ENCODE results near the gene ADAMTS15. TPM values are rescaled to one million over a fixed set of nuclear protein-coding genes. Genes with fewer than 3 reads are reported as not detected.
A peak's percentile ranks its signal among the peaks of the same experiment; 100 is the strongest.

The ADAMTS15 gene
- total RNA-seq, 1 donor from 2014 or later, result 9.9 TPM

GRCh38 chr11:130439876-130440275 is 8.6 kb upstream of the ADAMTS15 start:
- H3K27me3 Mint-ChIP-seq (ENCODE audit: low read depth), result peaks cover under 1% of the 10 kb centered on the region
- no peak for TF ChIP-seq CTCF (IDR thresholded peaks at IDR 0.05; ENCODE audit: unreplicated experiment)
- H3K36me3 Mint-ChIP-seq, result peaks cover 2% of the 10 kb centered on the region
- peaks cover 37% of the 10 kb centered on the region for H3K4me1 Mint-ChIP-seq
- H3K27ac Mint-ChIP-seq, result no peak overlapping the region
- H3K9me3 Mint-ChIP-seq, result peaks cover 7% of the 10 kb centered on the region
- H3K4me3 Mint-ChIP-seq, result no peak overlapping the region
- DNase-seq (ENCODE audit: low spot score in 2 of 2, unreplicated experiment in 2 of 2), result no peak

- H3K36me3 Mint-ChIP-seq, result peaks cover 2% of the 10 kb centered on the region
- no peak overlapping the region for H3K4me3 Mint-ChIP-seq
- no peak overlapping the region for H3K27ac Mint-ChIP-seq
- no peak for TF ChIP-seq CTCF (IDR thresholded peaks at IDR 0.05; ENCODE audit: unreplicated experiment)
- peaks cover 8% of the 10 kb centered on the region for H3K27me3 Mint-ChIP-seq (ENCODE audit: low read depth)
- no peak for DNase-seq (ENCODE audit: low spot score in 2 of 2, unreplicated experiment in 2 of 2)
- H3K4me1 Mint-ChIP-seq, result peaks cover 24% of the 10 kb centered on the region
- H3K9me3 Mint-ChIP-seq, result peaks cover 7% of the 10 kb centered on the region
Measured at GRCh38 chr11:130441719-130442118, 6.7 kb upstream of the ADAMTS15 start.

- H3K9me3 Mint-ChIP-seq, result peaks cover 7% of the 10 kb centered on the region
Measured at GRCh38 chr11:130442737-130443136, 5.7 kb upstream of the ADAMTS15 start.

GRCh38 chr11:130445788-130446187 is 2.7 kb upstream of the ADAMTS15 start:
- H3K4me3 Mint-ChIP-seq, result no peak overlapping the region
- H3K27ac Mint-ChIP-seq, result no peak overlapping the region
- no peaks in the 10 kb centered on the region for H3K36me3 Mint-ChIP-seq
- peaks cover 4% of the 10 kb centered on the region for H3K9me3 Mint-ChIP-seq
- DNase-seq (ENCODE audit: low spot score in 2 of 2, unreplicated experiment in 2 of 2), result no peak
- H3K4me1 Mint-ChIP-seq, result peaks cover 28% of the 10 kb centered on the region
- H3K27me3 Mint-ChIP-seq (ENCODE audit: low read depth), result peaks cover 31% of the 10 kb centered on the region
- TF ChIP-seq CTCF (IDR thresholded peaks at IDR 0.05; ENCODE audit: unreplicated experiment), result no peak

More at GRCh38 chr11:130442737-130443136, 5.7 kb upstream of the ADAMTS15 start:
- peaks cover 2% of the 10 kb centered on the region for H3K36me3 Mint-ChIP-seq
- H3K4me1 Mint-ChIP-seq, result peaks cover 16% of the 10 kb centered on the region
- no peak overlapping the region for H3K27ac Mint-ChIP-seq
- DNase-seq (ENCODE audit: low spot score in 2 of 2, unreplicated experiment in 2 of 2), result no peak
- no peak for TF ChIP-seq CTCF (IDR thresholded peaks at IDR 0.05; ENCODE audit: unreplicated experiment)
- H3K27me3 Mint-ChIP-seq (ENCODE audit: low read depth), result peaks cover 11% of the 10 kb centered on the region
- no peak overlapping the region for H3K4me3 Mint-ChIP-seq

- Mint-ChIP-seq H3K36me3 (no peaks in the 10 kb centered on the region), H3K27ac (peak overlapping the region; percentile 40), H3K4me1 (peaks cover 26% of the 10 kb centered on the region), H3K4me3 (peak overlapping the region; percentile 78), H3K9me3 (no peaks in the 10 kb centered on the region), H3K27me3 (ENCODE audit: low read depth) (peaks cover 46% of the 10 kb centered on the region)
- DNase-seq (ENCODE audit: low spot score in 2 of 2, unreplicated experiment in 2 of 2), result no peak
- no peak for TF ChIP-seq CTCF (IDR thresholded peaks at IDR 0.05; ENCODE audit: unreplicated experiment)
Measured at GRCh38 chr11:130448039-130448415, 418 bp upstream of the ADAMTS15 start.

Measured in mesothelial cell of epicardium (in vitro differentiated cells).